Esophagus muscularis mucosa (tissue), 4 donors: ENCODE data around the gene EEPD1.

Source experiments
- CTCF ChIP-seq, 3 experiments: fragments of 200-600 bp in 2 of 3; fragments of 450-650 bp in 1 of 3; sonication (generic) in 2 of 3; IDR thresholded peaks; one replicate each; pipeline ENCODE4 v1.5.1; 2017 to 2019; ENCODE audit warnings: antibody characterized with exemption in 3 of 3, mild to moderate bottlenecking in 2 of 3, moderate library complexity in 1 of 3
- EP300 ChIP-seq: sonication (generic); formaldehyde crosslinking; IDR thresholded peaks from one replicate; pipeline ENCODE4 v1.6.1; 2017; ENCODE audit warnings: antibody characterized with exemption
- POLR2A ChIP-seq: fragments of 450-650 bp; IDR thresholded peaks from one replicate; pipeline ENCODE4 v1.6.1; 2017; ENCODE audit warnings: antibody characterized with exemption, moderate library complexity, mild to moderate bottlenecking, low read depth
- POLR2AphosphoS5 ChIP-seq, 2 donors: sonication (generic); formaldehyde crosslinking; IDR thresholded peaks; one replicate each; pipeline ENCODE4 v1.6.1; 2017; ENCODE audit warnings: antibody characterized with exemption in 2 of 2

GRCh38 chr7:36312915-36313334, 159.9 kb downstream of the EEPD1 start:
- TF ChIP-seq CTCF (IDR thresholded peaks at IDR 0.05) (no peak), POLR2A (no peak), EP300 (no peak), POLR2AphosphoS5 (IDR thresholded peaks at IDR 0.05) (no peak)
